NCI-H345 (cell line): Measurements from ENCODE around the gene PTOV1.

Experiments
- DNase-seq: peaks from one replicate; lab custom pipeline; 2025; lab: John Stamatoyannopoulos, UW

The PTOV1 gene

DNA sequence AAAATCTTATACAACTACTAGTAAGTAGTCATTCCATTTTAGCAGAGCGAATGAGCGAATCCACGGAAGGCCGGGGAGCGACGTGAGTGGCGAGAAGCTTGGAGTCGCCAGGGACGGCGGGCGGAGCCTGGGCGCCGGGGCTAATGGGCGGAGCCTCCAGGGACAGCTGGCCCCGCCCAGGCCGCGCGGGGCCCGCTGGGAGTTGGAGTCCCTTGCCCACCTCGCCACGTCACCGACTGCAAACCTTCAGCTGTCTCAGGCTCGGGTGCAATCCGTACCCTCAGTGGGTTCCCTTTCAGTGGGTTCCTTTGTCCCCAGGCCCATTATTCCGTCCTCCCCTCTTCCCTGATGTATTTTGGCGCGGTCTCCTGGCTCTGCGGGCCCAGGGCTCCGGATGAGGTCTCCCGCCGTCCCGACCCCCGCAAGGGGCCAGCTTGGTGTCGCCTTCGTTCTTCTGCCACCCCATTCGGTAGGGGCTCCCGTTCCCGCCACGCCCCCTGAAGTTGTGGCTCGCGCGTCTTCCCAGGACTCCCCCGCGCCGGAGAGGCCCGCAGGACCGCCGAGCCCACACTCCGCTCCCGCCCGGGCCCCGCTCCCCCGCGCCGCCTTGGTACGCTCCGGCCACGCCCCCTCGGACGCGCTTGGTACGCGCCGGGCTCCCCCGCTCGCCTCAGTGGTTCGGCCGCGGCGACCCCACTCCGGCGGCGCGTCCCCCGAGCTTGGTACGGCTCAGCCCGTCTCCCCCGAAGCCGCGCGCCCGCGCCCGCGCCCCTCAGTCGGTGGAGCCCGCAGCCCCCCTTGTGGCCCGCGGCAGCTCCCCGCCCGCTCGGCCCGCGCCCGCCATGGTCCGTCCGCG, at the start of gene PTOV1:
Gene PTOV1, plus strand, starts transcription at position 673 of the 856 bp plus-strand sequence.
- peak; percentile 86 for DNase-seq

GRCh38 chr19:49801401-49801888, 49.5 kb upstream of the PTOV1 start:
- no peak for DNase-seq

DNA sequence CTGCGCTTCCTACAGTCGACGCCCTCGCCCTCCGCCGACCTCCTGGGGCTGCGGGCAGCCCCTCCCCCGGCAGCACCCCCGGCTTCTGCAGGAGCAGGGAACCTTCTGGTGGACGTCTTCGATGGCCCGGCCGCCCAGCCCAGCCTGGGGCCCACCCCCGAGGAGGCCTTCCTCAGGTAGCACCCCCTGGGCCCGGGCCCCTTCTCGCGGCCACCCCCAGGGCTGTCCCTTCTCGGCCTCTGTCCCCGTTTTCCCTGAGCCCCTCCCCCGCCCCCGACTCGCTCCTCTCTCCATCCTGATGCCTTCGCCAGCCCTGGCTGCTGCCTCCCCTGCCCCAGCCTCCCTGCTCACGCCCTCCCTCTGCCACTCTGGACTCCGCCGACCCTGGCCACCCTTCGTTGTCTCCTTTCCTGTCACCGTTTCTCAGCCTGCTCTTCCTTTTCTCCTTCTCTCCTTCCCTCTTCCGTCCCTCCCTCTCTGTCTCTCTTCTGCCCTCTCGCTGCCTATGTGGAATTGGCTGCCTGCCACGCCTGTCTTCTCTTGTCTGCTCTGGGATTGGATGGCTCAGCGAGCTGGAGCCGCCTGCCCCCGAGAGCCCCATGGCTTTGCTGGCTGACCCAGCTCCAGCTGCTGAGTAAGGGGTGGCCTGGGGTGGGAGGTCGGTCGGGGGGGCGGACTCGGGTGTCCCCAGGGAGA, 48.8 kb upstream of the PTOV1 start:
- DNase-seq = no peak

GRCh38 chr19:49802836-49803528, 48.0 kb upstream of the PTOV1 start:
- no peak for DNase-seq

DNA sequence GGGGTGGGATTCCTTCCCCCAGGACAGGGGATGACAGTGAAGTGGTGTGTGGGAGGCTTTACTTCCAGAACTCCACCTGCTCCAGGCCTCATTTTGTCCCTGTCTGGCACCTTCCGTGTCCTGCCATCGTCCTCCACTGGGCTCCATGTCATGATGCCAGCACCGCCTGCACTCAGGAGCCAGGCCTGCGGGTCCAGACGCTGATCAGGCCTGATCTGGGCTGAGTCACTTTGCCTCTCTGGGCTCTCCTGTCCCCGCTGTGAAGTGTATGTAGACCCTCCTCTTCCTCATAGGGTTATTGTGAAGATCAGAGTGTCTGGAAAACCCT, 47.5 kb upstream of the PTOV1 start:
- no peak for DNase-seq

DNA sequence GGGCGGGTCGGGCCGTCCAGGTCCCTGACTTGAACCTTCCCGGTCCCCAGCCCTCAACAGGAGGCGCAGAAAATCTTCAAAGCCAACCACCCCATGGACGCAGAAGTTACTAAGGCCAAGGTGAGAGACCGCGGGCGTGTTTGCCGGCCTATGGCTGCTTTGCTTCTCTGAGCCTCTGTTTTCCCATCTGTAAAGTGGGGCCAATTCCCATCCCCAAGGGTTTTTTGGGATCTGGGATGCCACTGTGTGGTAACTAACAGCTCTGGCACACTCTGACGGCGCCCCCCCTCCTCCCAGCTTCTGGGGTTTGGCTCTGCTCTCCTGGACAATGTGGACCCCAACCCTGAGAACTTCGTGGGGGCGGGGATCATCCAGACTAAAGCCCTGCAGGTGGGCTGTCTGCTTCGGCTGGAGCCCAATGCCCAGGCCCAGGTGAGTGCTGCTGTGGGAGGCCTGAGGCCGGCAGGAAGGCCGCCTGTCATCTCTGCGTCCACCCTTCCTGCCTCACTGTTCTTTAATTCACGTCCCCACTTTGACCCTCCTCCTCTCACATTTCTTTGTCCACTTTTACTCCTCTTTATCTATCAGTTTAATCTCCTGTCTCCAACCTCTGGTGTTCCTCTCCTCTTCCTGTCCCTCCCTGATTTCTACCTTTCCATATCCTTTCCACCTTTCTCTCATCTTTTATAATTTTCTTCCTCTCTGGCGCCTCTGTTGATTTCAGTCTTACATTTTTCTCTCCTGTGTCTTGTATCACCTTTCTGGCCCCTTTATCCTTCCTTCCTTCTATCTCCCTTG, 44.9 kb upstream of the PTOV1 start:
- no peak for DNase-seq

GRCh38 chr19:49806620-49806959, 44.4 kb upstream of the PTOV1 start:
- no peak for DNase-seq

- DNase-seq = no peak
Observed at GRCh38 chr19:49807058-49807903, 43.7 kb upstream of the PTOV1 start.

GRCh38 chr19:49807904-49808675, 42.9 kb upstream of the PTOV1 start:
- no peak for DNase-seq

DNA sequence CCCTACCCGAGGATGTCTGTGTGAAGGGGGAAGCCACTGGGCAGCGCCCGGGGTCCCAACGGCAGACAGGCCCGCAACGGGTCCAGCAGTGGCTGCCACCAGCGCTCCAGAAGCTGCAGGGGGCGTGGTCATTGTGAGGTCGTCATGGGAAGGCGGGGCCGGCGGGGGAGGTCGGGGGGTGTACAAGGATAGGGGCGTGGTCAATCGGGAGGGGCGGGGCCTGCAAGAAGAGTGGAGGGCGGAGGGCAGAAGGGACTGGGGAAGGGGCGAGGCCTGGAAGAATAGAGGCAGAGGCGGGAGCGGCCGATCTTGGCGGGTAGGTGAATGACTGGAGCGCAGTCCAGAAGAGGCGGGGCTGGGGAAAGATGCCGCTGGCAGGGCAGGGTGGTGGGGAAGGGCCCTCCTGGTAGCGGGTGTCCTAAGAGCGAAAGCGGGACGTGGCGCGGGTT, 42.2 kb upstream of the PTOV1 start:
- DNase-seq = peak; percentile 89

DNA sequence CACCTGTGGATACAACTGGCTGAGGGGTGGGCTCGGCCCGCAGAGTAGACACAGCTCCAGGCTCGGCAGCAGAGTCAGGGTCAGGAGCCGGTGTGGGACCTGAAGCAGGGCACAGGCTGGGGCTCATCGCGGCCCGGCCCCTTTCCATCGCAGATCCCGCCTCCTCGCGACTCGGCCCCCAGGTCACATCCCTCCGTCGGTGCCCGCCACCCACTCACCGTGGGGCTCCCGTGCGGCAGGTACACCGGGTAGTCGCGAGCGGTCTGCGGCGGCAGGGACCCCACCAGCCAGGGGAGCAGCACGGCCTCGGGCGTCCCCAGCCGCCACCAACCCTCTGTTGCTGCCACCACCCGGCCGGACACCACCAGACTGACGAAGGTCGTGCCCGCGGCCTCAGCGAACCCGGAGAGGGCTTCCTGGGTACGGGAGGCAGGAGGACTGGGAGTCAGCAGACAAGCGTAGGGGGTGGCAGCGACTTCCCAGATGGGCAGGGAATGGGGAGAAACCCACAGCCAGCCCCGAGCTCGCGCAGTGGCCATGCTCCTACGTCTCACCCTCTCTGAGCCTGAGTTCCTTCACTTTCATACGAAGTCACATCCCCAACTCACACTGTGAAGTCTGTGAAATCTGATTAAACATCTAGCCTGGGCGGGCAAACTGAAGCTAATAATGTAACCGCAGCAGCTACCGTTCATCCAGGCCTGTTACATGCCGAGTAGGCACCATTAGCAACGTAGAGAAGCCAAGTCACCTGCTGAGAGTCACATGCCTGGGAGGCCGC, 41.6 kb upstream of the PTOV1 start:
- DNase-seq = peak; percentile 49

- no peak for DNase-seq
Observed at GRCh38 chr19:49809941-49810389, 41.0 kb upstream of the PTOV1 start.

GRCh38 chr19:49811328-49811727, 39.6 kb upstream of the PTOV1 start:
- no peak for DNase-seq

- no peak for DNase-seq
Observed at GRCh38 chr19:49812452-49812996, 38.4 kb upstream of the PTOV1 start.

DNA sequence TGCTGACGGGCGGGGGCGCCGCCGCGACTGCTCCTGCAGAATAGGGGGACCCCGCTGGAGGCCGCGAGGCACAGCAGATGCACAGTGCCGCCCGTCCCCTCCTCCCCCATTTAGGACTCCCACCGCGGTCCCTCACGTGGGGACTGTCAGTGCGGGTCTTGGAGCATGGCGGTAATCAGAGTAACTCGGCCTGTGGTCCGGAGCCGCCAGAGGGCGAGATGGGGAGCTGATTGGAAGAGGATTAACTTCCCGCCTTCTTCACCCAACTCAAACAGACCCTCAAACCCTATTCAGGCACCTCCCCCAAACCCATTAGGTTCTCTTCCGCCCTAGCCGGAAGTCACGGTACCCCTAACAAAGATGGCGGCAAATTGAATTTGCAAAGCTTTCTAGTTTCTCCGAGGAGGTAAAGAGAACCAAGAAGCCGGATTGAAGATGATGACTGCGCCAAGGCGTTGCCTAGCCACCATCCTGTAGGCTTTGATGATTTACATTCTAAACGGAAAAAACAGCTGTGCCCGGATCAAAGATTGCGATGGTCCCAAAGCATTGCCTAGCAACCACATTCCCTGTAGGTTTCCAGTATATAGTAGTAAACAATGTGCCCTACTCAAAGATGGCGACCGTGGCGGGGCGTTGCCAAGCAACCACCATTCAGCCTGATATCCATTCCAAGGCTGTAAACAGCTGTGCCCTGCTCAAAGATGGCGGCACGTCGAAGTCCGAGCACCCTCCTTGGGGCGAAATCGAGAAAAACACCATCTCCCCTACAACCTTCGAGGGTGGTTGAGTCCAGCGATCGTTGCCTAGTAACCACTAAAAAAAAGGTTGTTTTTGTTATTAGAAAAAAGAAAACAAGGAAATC, 37.7 kb upstream of the PTOV1 start, which contains the start of gene FUZ:
Gene FUZ, minus strand, starts transcription at position 296 of the 865 bp plus-strand sequence. Its CDS starts 186 bp downstream, at position 110.
- DNase-seq = peak; percentile 96

GRCh38 chr19:49814010-49814409, 36.9 kb upstream of the PTOV1 start:
- no peak for DNase-seq

- no peak for DNase-seq
Observed at GRCh38 chr19:49816590-49816989, 34.4 kb upstream of the PTOV1 start.
